GM18511 (cell line): ENCODE measurements around the gene SV2B.

Experiments
- ATAC-seq: cut with Tn5 transposase; IDR thresholded peaks from one replicate; pipeline ENCODE4 v1.9.1; 2021; ENCODE audit warnings: mild to moderate bottlenecking, moderate library complexity; ENCODE audit not compliant: unreplicated experiment

SV2B gene

DNA sequence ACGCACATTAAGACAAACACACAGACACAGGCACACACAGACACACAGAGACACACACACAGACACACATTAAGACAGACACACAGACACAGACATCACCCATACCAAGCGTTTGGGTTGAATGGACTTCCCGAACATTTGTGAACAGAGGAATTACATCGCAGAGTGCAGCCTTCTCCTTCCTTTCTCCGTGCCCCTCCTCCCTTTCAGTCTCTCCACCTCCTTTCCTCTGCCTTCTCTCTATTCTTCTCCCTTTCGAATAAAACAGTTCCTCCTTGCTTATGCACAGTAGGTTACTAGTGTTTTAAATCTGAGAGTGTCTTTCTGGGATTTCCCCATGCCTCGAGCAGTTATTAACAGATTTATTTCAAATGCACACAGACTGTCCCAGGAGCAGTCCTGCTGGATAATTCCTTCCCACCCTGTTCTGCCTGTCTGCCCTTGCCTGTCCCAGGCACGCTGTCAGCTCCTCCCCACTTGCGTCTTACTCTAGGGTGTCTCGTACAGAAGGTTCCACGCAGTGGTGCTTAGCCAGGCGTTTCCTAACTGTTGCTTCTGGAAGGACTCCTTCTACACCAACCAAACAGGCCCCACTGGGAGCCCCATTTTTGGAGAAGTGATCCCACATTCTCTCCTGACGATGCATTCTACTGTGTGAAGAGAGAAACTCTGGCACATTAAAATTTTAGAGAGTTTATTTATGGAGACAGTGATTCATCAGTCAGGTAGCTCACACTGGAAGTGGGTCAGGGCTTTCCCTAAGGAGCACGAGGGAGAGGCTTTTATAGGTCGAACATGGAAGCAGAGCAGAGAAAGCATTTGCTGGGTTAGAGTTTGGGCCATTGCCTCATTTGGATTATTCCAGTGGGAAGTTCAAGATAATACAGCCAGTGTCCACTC lies 163.8 kb downstream of the SV2B start:
- ATAC-seq: no peak

DNA sequence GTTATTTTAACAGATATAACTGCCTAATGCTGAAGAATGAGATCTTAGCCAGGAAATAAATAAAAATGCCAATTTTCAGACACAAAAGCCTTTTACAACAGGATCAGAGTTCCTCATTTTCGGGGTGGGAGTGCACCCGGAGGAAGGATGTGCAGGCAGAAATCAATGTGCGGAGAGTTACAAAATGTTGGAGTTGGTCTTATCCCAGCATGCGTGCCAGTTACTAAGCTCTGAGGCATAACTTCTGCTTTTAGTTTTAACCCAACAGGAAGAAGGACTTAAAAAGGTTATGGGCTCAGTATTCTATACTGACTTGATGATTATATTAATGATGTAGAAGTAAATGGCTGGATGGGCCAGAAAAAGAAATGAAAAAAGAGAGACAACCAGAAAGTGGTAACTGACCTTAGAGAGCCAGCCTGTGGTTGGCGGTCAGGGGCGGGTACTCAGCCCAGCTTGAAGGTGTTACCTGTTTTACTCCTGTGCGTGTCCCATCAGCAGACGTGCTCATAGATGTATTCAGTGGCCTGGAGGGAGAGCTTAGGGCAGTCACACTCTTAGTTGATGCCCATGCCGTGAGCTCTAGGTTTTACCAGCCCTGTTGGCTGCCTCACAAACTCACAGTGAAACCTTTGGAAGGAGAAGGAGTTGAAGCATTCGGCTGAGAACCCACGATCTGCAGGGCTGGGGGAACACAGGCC lies 164.7 kb downstream of the SV2B start:
- no peak for ATAC-seq

DNA sequence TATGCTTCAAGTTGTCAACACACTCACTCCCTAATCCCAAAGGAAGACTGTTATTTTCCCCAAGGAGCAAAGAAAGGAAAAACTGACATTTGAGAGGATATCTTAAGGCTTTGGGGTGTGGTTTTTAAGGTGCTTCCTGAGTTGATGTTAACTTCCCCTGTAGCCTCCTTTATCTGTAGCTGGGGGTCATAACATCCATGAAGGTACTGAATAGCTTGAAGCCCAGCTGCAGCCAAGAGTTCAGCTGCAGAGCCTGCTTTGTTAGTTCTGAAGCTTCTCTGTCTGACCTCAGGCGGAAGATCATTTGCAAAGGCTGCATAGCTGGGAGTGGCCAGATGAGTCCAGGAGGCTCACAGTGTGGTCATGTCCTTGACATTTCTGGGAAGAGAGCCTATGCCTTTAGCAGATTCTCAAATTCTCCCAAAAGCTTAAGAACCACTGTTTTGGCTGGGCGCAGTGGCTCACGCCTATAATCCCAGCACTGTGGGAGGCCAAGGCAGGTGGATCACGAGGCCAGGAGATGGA lies 165.4 kb downstream of the SV2B start:
- ATAC-seq: no peak

DNA sequence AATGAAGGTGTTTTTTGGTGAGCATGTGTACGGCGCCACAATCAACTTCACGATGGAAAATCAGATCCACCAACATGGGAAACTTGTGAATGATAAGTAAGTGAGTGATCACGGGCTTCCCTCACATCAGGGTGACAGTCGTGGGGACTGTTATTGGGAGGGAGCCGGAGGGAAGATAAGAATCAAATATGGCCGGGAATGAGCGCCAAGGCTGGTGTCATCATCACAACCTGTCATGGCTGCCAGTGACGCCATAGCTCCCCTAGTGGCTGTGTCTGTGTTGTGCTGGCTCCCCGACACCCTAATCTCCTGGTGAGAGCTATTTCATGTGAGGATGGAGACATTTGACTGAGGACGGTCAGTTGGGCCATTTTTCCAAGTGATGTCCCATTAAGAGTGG lies 168.5 kb downstream of the SV2B start:
- ATAC-seq: no peak

DNA sequence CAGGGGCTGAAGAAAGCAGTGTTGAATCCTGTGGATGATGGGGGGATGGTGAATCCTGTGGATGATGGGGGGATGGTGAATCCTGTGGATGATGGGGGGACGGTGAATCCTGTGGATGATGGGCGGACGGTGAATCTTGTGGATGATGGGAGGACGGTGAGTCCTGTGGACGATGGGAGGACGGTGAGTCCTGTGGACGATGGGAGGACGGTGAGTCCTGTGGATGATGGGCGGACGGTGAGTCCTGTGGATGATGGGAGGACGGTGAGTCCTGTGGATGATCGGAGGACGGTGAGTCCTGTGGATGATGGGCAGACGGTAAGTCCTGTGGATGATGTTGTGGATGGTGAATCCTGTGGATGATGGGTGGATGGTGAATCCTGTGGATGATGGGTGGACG lies 170.7 kb downstream of the SV2B start:
- ATAC-seq: no peak

DNA sequence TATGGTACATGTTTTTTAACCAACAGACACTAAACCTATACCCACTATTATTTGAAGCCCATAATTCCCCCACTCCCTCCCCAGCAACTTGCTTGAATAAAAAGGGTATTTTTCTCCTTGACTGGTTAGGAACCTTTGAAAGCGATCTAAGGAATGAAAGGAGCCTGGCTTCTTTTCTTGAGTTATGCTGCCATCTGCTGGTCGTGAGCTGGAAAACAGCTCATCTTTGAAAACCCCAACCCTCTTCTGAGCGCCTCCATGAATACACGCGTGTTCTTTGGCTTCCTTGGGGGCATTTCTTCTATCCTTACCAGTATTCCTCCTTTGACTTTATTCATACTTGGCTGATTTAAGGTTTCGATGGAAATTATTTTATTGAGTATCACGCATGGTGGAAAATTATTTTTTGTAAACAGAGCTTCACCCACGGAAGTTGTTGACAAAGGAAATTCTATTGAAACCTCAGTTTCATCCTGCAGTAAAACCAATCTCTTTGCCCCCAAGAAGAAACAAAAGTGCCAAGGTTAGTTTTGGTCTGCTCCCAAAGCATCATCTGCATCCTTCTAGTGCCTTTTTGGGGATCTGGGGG lies 171.6 kb downstream of the SV2B start:
- ATAC-seq: no peak

DNA sequence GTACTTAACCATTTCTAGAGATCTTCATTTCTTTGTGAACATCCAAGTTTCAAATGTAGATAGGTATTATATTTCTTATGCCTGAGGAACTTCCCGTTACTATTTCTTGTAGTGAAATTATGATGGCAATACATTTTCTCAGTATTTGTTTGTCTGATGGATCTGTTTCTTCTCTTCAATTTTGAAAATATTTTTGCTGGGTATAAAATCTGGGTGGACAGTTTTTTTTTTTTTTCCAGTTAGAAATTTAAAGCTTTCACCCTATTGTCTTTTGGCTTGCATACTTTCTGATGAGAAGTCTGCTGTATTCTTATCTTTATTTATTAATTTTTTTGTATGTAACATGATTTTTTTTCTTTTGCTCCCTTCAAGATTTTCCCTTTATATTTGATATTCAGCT lies 175.8 kb downstream of the SV2B start:
- ATAC-seq: no peak

DNA sequence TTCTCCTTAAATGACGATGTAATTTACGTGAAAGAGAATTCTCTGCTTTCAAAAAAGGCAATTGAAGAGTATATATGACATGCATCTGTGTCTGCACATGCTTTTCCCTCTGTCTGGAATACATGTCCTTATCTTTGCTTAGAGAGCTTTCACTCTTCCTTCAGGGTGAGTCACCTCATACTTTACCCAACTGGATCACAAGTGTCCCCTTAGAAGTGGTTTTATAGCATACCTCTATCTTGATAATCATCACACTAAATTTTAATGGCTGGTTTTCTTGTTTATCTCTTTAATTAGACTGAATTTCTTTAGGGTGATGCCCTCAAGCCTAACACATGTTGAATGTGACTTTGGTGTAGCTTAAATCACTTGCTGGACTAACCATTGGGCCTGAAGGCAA lies 178.9 kb downstream of the SV2B start:
- no peak for ATAC-seq

DNA sequence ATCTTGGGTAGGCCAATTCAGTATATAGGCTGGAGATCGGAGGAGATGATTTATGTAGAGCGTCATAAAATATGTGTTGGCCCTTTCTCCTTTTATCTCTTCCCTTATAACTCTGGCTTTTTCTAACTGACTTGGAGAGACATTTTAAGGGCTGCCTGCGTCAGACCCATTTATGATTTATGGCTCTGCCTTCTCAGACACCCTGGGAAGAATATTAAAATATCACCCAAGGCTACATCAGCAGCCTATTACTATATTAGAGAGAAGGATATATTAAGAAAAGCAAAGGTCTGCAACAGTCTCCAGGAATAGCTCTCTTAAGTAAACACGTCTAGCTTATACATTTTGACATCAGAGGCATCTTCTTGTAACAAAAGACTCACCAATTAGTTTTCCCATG lies 179.4 kb downstream of the SV2B start:
- no peak for ATAC-seq

DNA sequence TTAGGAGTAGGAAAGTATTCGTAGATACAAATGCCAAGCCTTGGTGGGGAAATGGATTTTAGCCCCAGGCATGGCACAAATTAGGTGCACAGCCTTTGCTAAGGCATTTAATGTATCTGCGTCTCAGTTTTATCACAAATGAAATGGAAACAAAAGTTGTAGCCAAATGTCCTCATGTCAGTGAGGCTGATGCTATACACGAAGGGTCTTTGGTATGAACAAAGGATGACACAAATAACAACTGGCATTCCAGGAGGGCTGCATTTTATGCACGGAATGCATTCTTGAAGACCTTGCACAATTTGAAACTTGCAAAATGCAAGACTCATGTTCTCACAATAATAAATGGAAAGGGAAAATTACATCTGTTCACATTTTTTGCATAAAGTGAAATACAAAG lies 181.9 kb downstream of the SV2B start:
- no peak for ATAC-seq

DNA sequence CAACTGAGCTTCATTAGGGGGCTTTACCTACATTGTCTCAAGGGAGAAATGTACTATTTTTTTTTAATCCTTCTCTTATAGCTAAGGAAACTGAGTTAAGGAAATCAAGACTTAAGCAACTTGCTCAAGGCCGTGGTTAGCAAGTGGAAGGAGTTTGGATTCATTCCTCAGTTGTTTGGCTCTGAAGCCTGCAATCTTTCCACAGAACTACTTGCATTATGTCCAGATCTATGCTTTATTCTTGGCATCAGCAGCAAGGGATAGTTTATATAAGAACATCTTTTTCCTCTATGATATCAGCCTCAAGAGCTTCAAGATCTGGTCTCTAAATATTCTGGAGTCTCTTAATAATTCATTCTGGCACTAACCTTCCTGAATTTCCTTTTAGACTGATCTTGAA lies 182.4 kb downstream of the SV2B start:
- no peak for ATAC-seq

DNA sequence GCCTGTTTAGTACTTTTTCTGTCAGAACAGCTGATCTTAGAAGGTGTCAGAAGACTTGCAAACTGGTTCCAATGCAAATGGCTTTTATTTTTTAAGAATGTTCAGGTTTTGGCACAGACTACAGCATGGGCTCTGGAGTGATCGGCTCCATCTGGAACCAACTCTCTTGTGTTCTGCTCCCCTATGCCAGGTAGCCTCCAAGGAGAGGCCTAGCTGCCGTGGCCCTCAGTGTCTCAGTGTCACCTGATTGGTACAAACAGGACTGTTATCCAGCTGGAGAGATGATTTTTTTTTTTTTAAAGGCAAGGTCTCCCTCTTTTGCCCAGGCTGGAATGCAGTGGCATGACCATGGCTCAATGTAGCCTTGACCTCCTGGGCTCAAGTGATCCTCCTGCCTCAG lies 183.1 kb downstream of the SV2B start:
- ATAC-seq: no peak

DNA sequence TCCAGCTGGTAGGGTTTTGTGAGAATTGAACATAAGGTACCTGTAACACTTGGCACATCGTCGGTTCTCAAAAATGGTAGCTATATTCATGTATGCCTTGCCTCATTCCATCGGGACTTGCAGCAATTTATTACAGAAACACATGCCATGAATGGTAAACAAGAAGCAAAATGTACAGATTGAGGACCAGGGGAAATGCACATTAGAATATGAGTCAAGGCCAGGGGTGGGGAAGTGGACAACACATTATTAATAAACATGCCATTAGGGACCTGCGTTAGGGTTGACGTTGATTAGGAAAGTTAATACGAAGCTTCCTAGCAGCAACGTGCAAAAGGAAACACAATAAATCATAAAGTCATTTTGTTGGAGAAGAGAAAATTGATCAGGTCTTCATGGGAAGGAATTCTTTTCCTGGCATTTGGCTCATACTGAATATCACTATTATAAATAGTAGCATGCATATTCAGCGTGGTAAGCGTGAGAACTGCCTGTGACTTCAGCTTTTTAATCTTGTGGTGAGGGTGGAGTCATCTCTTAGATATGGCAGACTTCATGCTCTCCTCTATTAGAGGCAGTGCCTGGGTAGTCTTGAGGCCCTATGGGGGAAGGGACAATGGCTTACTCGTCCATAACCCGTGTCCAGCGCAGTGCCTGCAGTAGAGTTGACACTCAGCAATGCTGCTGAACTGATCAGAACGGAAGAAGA lies 184.9 kb downstream of the SV2B start:
- no peak for ATAC-seq

DNA sequence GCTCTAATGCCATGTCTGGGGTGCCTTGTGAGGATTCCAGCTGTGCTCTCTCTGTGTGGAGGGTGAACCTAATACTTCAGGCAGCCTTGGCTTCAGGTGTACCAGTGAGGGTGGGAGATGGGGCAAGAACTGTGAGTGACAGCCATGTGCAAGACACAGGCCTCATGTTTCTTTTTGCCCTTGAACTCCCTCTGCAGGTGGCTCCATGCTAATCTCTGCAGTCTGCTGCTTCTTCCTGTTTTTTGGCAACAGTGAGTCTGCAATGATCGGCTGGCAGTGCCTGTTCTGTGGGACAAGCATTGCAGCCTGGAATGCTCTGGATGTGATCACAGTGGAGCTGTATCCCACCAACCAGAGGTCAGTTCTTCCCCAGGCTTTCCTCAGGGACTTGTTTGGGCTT lies 189.3 kb downstream of the SV2B start:
- ATAC-seq: no peak

DNA sequence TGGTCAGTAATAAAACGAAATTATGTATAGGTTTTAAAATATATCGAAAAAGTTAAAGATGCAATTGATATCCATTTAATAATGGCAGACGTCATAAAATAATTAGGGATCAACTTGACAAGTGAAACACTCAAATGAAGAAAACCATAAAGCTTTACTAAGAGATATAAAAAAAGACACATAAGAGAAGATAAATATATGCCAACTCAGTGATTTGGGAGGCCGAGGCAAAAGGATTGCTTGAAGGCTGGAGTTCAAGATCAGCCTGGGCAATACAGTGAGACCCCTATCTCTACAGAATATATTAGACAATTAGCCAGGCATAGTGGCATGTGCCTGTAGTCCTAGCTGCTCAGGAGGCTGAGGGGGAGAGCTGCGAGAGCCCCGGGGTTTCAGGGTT lies 190.5 kb downstream of the SV2B start:
- no peak for ATAC-seq

DNA sequence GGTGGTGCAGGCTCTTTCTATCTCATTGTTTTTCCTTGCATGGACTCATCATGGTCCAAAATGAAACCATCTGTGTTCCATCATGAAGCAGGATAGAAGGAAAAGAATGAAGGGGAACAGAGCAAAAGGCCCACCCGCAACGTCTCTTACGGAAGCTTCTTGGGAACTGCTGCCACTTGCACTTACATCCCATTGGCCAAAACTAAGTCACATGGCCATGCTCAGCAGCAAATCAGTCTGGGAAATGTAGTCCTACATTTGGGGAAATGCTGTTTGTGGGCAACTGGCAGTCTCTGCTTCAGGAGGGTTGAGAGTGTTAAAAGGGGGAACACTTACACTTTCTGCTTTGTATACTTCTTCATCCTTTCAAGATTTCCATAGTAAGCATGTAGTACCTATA lies 191.6 kb downstream of the SV2B start:
- ATAC-seq: peak; percentile 83

DNA sequence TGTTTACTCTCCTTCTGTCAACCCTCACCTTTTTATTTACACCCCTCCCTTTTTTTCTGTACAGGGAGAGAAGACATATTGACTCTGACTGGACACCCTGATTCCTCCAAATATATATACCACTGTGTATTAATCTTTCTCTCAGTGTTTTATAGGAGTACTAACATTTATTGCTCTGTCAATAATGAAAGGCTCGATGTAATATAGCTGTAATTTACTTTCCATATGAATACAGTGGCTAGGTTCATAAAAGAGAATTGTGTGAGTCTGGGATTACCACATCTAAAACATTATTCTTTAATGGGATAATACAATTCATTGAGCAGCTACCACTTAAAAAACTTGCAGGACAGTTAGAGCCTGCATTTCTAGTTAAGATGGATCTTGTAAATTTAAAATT lies 194.3 kb downstream of the SV2B start:
- ATAC-seq: no peak

DNA sequence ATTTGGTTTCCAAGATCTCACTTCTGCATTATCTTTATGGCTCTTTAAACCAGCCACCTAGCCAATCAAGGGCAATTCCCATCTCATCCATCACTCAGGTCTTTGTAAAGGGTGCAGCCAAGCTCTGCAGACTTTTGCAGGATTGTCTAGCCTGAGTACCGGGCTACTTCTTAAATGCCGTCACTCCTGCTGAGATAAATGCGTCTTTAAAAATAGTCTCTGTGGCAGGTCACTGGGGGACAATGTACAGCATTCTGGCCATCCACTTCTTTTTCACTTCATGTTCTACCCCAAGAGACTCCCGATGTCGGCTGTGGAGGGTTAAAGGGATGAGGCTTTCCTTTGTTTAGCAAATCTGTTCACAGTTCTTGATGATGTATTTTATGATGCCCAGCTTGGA lies 194.7 kb downstream of the SV2B start:
- ATAC-seq: no peak

DNA sequence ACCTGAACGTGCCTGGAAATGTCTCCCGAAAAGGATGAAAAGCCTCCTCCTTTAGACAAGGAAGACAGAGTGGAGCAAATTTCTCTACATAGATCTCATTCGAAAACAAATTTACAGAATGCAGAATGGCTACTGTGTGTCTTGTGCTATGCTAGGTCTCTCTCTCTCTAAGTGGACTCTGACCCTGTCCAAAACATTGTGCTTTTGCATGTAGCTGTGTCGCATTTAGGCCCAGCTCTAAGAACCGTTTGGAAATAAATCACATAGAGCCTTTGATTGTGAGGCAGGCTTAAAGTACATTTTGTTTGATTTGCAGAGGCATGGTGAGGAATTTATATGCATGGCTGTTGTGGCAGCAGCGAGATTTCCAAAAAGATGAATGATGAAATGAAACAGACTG lies 198.0 kb downstream of the SV2B start:
- ATAC-seq: no peak

DNA sequence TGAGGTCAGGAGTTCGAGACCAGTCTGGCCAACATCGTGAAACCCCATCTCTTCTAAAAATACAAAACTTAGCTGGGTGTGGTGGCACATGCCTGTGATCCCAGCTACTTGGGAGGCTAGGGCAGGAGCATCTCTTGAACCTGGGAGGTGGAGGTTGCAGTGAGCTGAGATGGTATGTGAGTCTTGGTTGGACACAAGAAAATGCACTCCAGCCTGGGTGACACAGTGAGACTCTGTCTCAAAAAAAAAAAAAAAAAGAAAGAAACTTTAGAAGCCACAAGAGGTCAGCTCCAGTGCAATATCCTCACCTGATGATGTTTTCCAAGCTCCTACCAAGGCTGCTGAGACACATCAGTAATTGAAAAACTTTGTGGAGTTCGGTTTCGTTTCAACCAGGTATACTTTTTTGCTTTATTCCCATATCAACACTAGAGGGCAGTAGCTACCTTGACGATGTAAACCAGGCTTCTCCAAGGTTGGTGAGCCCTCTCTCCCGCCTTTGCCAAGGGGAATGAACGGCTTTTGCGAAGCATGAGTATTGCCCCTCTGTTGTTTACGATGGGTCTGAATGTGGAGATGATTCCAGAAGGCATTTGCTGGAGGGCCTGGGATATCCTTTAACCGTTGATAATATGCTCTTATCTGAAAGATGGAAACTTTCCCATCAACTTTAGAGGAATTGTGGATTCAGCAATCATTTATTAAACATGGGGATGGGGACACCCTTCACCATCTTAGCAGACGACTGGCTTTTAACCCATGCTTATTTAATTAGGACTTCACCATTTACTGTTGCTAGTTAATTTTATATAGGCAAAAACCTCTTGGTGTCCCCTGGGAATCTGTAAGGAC lies 202.8 kb downstream of the SV2B start:
- no peak for ATAC-seq
